Ovary (tissue), 9 donors: ENCODE data around the gene DCAF15. TPM values are rescaled to one million over a fixed set of nuclear protein-coding genes. Genes with fewer than 3 reads are reported as not detected.

ENCODE experiments used
- DNase-seq, 5 donors: peaks; one replicate each; pipeline ENCODE4 v3.0.0-alpha.2; 2019 to 2020
- H3K27ac ChIP-seq, 2 donors: fragments of 200-600 bp; one replicate each; pipeline versions ENCODE4 v1.5.1 to v1.8.0; 2019 to 2022
- H3K27me3 ChIP-seq: fragments of 200-600 bp; one replicate; pipeline ENCODE4 v1.8.0; 2022
- H3K36me3 ChIP-seq: fragments of 200-600 bp; sonication (generic); one replicate; pipeline ENCODE4 v1.5.1; 2019
- H3K4me1 ChIP-seq: one replicate; pipeline ENCODE4 v1.8.1; 2013; ENCODE audit warnings: mild to moderate bottlenecking, moderate library complexity; ENCODE audit not compliant: insufficient read depth
- H3K4me3 ChIP-seq: fragments of 200-600 bp; sonication (generic); one replicate; pipeline ENCODE4 v1.5.1; 2017
- H3K9me3 ChIP-seq, 2 donors: fragments of 200-600 bp in 1 of 2; sonication (generic) in 1 of 2; one replicate each; pipeline versions ENCODE4 v1.5.1 to v1.8.1; 2013 to 2019; ENCODE audit warnings: mild to moderate bottlenecking in 1 of 2, moderate library complexity in 1 of 2
- EP300 ChIP-seq: sonication (generic); formaldehyde crosslinking; IDR thresholded peaks from one replicate; pipeline ENCODE4 v1.6.1; 2017; ENCODE audit warnings: antibody characterized with exemption
- POLR2A ChIP-seq: fragments of 450-650 bp; IDR thresholded peaks from one replicate; pipeline ENCODE4 v1.6.1; 2017; ENCODE audit warnings: antibody characterized with exemption, mild to moderate bottlenecking, moderate library complexity
- WGBS, 3 donors: extraction: QIAGEN DNeasy Blood & Tissue Kit in 1 of 3; methylation state at CpG; one replicate each; pipeline versions ENCODE4 v1.1.5 to v1.1.7; 2013 to 2017; 5-methylcytosine and 5-hydroxymethylcytosine counted together
- intact Hi-C, 4 donors: fragments of 100-400 bp; cut with DNase I; formaldehyde crosslinking; loops; one replicate each; pipeline versions ENCODE4 v1.11.0 to v1.15.1; 2022 to 2023
- polyA plus RNA-seq, 2 donors: library from polyadenylated mRNA; stranded (reverse); fragments of 200-250 nt in 1 of 2; fragments of 350-450 nt in 1 of 2; fragmentation: Illumina TruSeq in 1 of 2; extraction: RNeasy Lipid Tissue Mini Kit (QIAGEN cat#74804) in 1 of 2; gene quantifications; one replicate each; pipeline ENCODE4 v1.2.3, GENCODE V29; 2013 to 2014
- total RNA-seq, 7 donors: library from RNA; depleted of rRNA in 2 of 7; stranded (reverse); fragments of >200 nt in 2 of 7; fragmentation: NEBNext Ultra II Directional in 3 of 7; extraction: Animal tissue kit (Norgen Biotek cat#: 25700) in 3 of 7; gene quantifications; one replicate each; pipeline versions ENCODE4 v1.1.0 to v1.2.4, GENCODE V29; 2016 to 2023
- TF ChIP-seq, protein P1 (sequence below), 3 donors: fragments of 450-650 bp in 2 of 3; fragments of 200-600 bp in 1 of 3; IDR thresholded peaks; one replicate each; pipeline versions ENCODE4 v1.5.1 to v1.8.0; 2016 to 2022; ENCODE audit warnings: antibody characterized with exemption in 3 of 3, mild to moderate bottlenecking in 1 of 3
- donor health status: DM: no; HTN: no; CAD: no; lungs with moderate emphysema.
- donor health status: DM: no; HTN: no; CAD: no.
- donor health status: Bipolar disorder and iron deficiency.
- donor health status: DM: yes; HTN: yes; CAD: no.
- donor health status: DM: no; HTN: no; CAD: no.
- donor health status: DM: yes; HTN: yes; CAD: no.

The DCAF15 gene
- total and polyA plus RNA-seq, 9 donors = 5.0 to 29.1 (median 23.4) TPM

DNA sequence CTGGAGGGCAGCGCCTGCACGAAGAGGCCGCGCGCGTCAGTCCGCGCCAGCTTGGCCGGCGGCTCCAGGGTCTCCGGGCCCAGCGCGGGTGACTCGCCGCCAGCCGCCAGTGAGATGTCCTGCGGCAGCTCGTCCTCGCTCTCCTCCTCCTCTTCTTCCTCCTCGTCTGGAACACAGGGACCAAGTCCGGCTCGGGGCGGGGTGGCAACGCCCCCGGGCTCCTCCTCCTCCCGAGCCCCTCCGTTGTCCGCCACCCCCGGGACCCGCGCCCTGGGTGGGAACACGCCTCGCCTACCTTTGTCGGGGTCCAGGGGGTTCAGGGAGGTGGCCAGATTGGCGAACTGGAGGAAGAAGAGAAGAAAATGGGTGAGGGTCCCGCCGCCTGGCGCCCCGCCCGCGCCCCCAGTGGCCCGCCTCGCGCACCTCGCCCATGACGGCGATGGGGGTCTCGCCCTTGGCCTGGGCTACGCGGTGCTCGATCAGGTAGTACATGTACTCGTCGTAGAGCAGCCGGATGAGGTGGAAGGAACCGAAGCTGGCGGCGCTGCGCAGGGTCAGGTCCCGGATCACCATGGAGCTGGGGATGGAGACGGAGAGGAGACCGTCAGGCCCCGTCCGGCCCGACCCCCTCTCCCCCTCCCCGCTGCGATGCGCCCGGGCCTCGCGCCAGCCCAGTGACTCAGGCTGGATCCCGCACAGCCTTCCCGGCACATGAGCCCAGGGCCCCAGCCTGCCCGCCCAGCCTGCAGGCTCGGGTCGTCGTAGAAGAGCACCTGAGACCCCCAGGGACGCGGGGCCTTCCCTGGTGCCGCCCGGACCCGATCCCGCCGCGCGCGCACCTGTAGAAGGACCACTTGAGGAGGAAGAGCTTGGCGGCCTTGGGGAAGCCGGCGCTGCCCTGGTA is 10.6 kb downstream of the DCAF15 start:
- peak overlapping the region; percentile 17 for H3K4me3 ChIP-seq
- DNase-seq = peak in 4 of 5 donors; percentile 44 to 71 (median 61)
- no peaks in the 10 kb centered on the region for H3K4me1 ChIP-seq
- 63 to 70% (median 64%) methylated on average over 64 to 89 of the region's 89 CpGs for WGBS, 3 donors
- no peaks in the 10 kb centered on the region for H3K36me3 ChIP-seq
- intact Hi-C loops = no loop called here
- no peaks in the 10 kb centered on the region for H3K9me3 ChIP-seq
- TF ChIP-seq EP300 = no peak
- TF ChIP-seq POLR2A = no peak
- TF ChIP-seq, protein P1, sequence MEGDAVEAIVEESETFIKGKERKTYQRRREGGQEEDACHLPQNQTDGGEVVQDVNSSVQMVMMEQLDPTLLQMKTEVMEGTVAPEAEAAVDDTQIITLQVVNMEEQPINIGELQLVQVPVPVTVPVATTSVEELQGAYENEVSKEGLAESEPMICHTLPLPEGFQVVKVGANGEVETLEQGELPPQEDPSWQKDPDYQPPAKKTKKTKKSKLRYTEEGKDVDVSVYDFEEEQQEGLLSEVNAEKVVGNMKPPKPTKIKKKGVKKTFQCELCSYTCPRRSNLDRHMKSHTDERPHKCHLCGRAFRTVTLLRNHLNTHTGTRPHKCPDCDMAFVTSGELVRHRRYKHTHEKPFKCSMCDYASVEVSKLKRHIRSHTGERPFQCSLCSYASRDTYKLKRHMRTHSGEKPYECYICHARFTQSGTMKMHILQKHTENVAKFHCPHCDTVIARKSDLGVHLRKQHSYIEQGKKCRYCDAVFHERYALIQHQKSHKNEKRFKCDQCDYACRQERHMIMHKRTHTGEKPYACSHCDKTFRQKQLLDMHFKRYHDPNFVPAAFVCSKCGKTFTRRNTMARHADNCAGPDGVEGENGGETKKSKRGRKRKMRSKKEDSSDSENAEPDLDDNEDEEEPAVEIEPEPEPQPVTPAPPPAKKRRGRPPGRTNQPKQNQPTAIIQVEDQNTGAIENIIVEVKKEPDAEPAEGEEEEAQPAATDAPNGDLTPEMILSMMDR (IDR thresholded peaks at IDR 0.05) = no peak
- H3K27ac ChIP-seq = peak overlapping the region in 1 of 2 donors; percentile 25
- no peaks in the 10 kb centered on the region for H3K27me3 ChIP-seq

DNA sequence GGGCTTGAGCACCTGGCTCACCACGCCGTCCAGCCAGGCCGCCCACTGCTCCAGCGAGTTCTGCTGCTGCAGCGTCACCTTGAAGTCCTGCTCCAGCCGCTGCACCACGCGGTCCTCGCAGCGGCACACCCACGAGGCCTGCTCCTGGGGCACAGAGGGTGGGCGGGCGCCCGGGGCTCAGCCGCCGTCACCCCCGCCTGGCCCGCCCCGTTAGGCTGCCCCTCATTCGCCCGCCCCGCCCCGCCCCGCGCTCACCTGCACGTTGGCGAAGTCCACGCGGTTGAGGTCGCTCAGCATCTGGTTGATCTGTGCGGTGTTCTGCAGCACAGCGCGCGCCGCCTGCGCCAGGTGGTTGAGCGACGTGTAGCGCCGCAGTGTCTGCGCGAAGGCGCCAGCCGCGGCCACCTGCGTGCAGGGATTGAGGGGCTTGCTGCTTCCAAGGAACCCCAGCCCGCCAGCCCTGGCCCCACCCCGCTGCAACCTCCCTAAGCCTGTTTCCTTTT is 11.3 kb downstream of the DCAF15 start:
- WGBS, 3 donors = 89 to 91% (median 89%) methylated on average over 32 to 48 of the region's 48 CpGs
- TF ChIP-seq, protein P1 (IDR thresholded peaks at IDR 0.05) = no peak
- TF ChIP-seq EP300 (no peak), POLR2A (no peak)
- Histone ChIP-seq H3K27ac (no peak overlapping the region), H3K4me3 (no peak overlapping the region), H3K27me3 (no peaks in the 10 kb centered on the region), H3K4me1 (no peaks in the 10 kb centered on the region), H3K9me3 (no peaks in the 10 kb centered on the region), H3K36me3 (no peaks in the 10 kb centered on the region)
- intact Hi-C loops = no loop called here
- DNase-seq = peak in 1 of 5 donors; percentile 30

GRCh38 chr19:13964776-13965175 is 12.5 kb downstream of the DCAF15 start:
- DNase-seq = no peak
- WGBS, 3 donors = 87 to 93% (median 88%) methylated on average over 5 of the region's 5 CpGs
- TF ChIP-seq, protein P1 (IDR thresholded peaks at IDR 0.05) = no peak
- TF ChIP-seq EP300 (no peak), POLR2A (no peak)

DNA sequence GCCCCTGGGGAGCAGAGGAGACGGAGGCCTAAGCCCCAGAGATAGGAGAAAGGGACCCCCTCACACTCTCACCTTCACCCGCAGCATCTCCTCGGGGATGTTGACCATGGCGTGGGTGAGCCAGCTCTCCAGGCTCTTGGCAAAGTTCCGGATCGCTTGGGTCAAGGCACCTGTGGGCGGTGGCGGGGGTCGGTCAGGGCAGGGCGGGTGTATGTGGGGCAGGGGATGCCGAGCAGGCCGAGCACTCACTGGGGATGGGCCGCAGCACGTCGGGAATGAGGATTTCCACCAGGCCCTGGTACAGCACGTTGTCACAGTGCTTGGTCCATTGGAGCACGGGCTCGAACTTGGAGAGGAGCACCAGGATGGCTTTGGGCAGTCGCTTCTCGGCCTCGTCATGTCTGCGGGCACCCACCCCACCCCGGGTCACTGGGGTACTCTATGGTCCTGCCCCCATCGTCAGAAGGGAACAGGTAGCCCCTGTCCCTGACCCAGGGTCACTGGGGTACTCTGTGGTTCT is 13.1 kb downstream of the DCAF15 start:
- H3K9me3 ChIP-seq = no peaks in the 10 kb centered on the region
- no peak overlapping the region for H3K4me3 ChIP-seq
- intact Hi-C loops = no loop called here
- H3K4me1 ChIP-seq = no peaks in the 10 kb centered on the region
- WGBS, 3 donors = 86 to 90% (median 87%) methylated on average over 18 to 24 of the region's 24 CpGs
- DNase-seq = no peak
- no peaks in the 10 kb centered on the region for H3K36me3 ChIP-seq
- TF ChIP-seq, protein P1 (IDR thresholded peaks at IDR 0.05) = no peak
- TF ChIP-seq POLR2A = no peak
- TF ChIP-seq EP300 = no peak
- H3K27me3 ChIP-seq = no peaks in the 10 kb centered on the region
- no peak overlapping the region for H3K27ac ChIP-seq

More at GRCh38 chr19:13964776-13965175, 12.5 kb downstream of the DCAF15 start:
- Histone ChIP-seq H3K4me1 (no peaks in the 10 kb centered on the region), H3K36me3 (no peaks in the 10 kb centered on the region), H3K27me3 (no peaks in the 10 kb centered on the region), H3K4me3 (no peak overlapping the region), H3K9me3 (no peaks in the 10 kb centered on the region), H3K27ac (no peak overlapping the region)
- intact Hi-C loops = no loop called here
